ENCODE results near the gene TPCN2.
A peak's percentile ranks its signal among the peaks of the same experiment; 100 is the strongest.
"Not testable (repeated sequence)": the region's sequence is repeated elsewhere in the genome, so short reads cannot be mapped to it uniquely, and the experiment has no call there.

Gene TPCN2

GRCh38 chr11:69048694-69049489, at the start of gene TPCN2:
TSS of gene TPCN2 (plus strand) at chr11:69048932. CDS start at chr11:69048998, 66 bp downstream.
- peak; percentile 95 for DNase-seq

- DNase-seq, result no peak
Measured at GRCh38 chr11:68999093-68999747, 49.5 kb upstream of the TPCN2 start.

- DNase-seq, result not testable (repeated sequence)
Measured at GRCh38 chr11:68999748-69000355, 48.9 kb upstream of the TPCN2 start.

- no peak for DNase-seq
Measured at GRCh38 chr11:69000391-69000790, 48.3 kb upstream of the TPCN2 start.

- DNase-seq, result no peak
Measured at GRCh38 chr11:69000831-69001242, 47.9 kb upstream of the TPCN2 start.

GRCh38 chr11:69001243-69002081, 47.3 kb upstream of the TPCN2 start:
- DNase-seq, result no peak

GRCh38 chr11:69002110-69002569, 46.6 kb upstream of the TPCN2 start:
- no peak for DNase-seq

GRCh38 chr11:69002570-69003231, 46.0 kb upstream of the TPCN2 start:
- no peak for DNase-seq

GRCh38 chr11:69003301-69003865, 45.3 kb upstream of the TPCN2 start:
- no peak for DNase-seq

- DNase-seq, result no peak
Measured at GRCh38 chr11:69003866-69004367, 44.8 kb upstream of the TPCN2 start.

- DNase-seq, result no peak
Measured at GRCh38 chr11:69004411-69005182, 44.1 kb upstream of the TPCN2 start.

- DNase-seq, result no peak
Measured at GRCh38 chr11:69005183-69005630, 43.5 kb upstream of the TPCN2 start.

GRCh38 chr11:69005631-69006368, 42.9 kb upstream of the TPCN2 start:
- DNase-seq, result no peak

GRCh38 chr11:69006816-69007215, 41.9 kb upstream of the TPCN2 start:
- no peak for DNase-seq

GRCh38 chr11:69007975-69008381, 40.8 kb upstream of the TPCN2 start:
- no peak for DNase-seq

- no peak for DNase-seq
Measured at GRCh38 chr11:69008737-69009440, 39.8 kb upstream of the TPCN2 start.

- no peak for DNase-seq
Measured at GRCh38 chr11:69009441-69010211, 39.1 kb upstream of the TPCN2 start.

GRCh38 chr11:69010361-69010891, 38.3 kb upstream of the TPCN2 start:
- DNase-seq, result no peak

Data from NCI-H2227 treated with DMSO at 0.1 percent for 48 hours (cell line).